IPS-11a (cell line): Measurements from ENCODE around the gene PACS1.

ENCODE experiments used
- H3K4me3 ChIP-seq: one replicate; pipeline ENCODE4 v1.5.1; 2013; ENCODE audit warnings: low read depth, low read length, control low read depth

Gene PACS1

DNA sequence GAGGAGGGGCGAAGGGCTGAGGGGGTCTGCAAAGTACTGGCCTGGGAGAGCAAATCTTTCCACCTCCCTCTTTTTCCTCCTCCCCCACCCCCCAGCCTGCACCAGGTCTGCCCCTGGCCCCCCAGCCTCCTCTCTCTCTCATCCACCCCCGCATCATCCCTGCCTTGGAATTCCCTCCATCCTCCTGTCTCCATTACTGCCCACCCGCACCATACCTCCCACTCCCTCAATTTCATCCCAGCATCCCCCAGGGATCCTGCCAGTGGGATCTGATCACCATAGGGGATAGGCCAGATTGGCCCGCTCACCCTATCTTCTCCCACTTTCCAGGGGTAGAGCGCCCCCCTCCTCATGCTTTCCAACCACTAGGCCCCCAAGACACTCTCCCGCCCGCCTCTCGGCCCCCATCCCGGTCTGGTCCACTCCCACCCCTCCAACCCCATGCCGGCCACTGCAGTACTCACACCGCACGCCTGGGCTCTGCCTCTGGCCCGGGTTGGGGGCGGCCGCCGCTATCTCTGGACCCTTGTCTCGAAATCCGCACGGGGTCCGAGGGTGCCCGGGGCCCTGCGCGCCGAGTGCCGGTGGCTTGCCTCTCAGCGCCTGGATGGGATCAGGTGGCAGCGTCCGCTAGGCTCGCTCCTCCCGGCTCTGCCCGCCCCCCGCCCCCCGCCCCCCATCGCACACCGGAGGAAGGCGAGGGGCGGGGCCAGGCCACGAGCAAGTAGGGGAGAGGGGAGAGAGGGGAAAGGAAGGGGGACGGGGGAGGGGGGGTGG lies 21.3 kb upstream of the PACS1 start, which contains the start of gene GAL3ST3:
Gene GAL3ST3, minus strand, starts transcription at position 615 of the 777 bp plus-strand sequence. CDS start 3,746 bp downstream, outside the sequence.
- H3K4me3 ChIP-seq, result peak within 1 kb of the TSS; percentile 53

DNA sequence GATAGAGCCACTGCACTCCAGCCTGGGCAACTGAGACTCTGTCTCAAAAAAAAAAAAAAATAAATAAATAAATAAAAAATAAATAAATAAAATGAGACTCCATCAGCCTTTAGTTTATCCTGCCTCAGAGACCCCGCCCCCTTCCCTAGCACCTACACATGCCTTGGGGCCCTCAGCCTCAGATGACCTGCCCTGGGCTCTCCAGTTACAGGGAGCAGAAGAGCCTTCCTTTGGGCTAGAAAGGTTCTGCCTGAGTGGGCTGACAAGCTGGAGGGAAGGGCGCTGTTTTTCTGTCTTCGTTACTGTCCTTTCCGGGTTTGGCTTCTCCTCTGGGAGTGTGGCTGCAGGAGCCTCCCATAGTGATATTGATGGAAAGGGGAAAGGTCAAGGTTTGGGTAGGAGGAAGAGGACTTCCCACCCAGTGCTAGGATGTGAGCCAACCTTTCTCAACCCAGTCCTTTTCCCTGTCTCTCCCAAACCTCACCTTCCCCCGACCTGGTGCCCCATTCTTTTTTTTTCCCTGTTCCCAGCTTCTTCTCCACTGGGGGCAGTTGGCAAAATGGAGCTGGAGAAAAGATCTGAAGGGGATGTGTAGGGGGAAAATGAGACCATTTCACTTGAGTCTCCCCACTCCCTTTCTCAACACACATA lies 19.4 kb upstream of the PACS1 start:
- H3K4me3 ChIP-seq, result no peak overlapping the region

DNA sequence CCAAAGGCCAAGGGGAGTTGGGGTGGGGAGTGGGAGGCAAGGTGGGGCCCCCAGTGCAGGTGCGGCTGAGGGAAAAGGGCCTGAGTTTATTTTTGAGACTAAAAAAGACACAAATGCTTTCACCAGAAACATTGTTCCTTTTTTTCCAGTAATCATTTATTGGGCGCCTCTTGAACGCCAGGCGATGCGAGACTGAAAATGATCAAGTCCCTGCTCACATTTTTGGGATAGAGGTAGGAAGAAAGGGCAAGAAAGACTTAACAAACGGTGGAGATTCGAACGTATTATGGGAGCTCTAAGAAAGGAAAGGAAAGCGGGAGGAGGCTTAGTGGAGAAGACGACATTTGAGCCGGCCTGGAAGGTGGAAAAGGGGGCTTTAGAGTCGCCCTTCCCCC lies 18.7 kb upstream of the PACS1 start:
- H3K4me3 ChIP-seq, result peak overlapping the region; percentile 54

DNA sequence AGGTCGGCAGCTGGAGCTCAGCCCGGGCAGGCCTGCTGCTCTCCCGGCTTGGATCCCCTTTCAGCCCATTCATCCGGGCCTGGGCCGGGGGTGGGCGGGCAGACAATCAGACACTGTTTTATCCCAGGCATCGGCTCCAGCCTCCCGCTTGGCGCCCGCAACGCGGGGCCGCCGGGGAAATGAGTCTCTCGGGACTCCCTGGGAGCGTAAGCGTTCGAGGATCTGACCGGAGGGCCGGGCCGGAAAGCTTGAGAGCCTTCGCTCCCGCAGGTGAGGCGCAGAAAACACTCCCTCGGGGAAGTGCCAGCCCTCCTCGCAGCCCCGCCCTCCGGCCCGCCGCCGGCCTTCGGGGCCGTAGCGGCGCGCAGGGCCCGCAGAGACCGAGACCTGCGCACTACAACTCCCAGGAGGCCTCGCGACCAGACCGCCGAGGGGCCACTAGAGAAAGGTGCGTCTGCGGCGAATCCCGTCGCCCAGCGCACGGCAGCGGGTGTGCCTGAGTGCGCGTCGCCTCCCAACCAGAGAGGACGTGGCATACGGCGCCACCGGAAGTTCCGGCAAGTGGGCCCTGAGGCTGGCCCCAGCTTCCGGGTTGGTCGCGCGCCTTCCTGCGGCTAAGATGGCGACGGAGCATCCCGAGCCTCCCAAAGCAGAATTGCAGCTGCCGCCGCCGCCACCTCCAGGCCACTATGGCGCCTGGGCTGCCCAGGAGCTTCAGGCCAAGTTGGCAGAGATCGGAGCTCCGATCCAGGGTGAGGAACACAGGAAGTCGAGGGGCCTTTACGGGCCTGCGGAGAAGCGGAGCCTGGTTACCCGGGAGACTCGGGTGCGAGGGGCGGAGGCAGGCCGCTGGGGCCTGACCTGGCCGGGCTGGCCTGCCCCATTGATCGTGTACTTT lies 18.1 kb upstream of the PACS1 start, which contains the start of gene SF3B2:
Gene SF3B2, plus strand, starts transcription at position 599 of the 898 bp plus-strand sequence. Its CDS starts 21 bp downstream, at position 620.
- peak within 1 kb of the TSS; percentile 90 for H3K4me3 ChIP-seq

DNA sequence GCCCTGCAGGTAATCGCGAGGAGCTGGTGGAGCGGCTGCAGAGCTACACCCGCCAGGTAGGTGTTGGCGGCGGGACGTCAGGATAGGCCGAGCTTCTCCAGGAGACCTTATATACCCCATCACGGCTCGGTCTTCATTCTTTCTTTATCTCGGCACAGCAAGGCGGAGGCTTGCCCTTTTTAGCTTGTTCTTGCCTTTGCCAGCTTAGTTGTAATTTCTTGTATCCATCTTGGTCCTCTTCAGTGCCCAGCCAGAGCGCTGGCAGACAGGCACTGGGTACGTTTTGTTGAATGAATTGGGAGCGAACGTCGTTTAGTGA lies 17.4 kb upstream of the PACS1 start:
- H3K4me3 ChIP-seq, result peak overlapping the region; percentile 90

DNA sequence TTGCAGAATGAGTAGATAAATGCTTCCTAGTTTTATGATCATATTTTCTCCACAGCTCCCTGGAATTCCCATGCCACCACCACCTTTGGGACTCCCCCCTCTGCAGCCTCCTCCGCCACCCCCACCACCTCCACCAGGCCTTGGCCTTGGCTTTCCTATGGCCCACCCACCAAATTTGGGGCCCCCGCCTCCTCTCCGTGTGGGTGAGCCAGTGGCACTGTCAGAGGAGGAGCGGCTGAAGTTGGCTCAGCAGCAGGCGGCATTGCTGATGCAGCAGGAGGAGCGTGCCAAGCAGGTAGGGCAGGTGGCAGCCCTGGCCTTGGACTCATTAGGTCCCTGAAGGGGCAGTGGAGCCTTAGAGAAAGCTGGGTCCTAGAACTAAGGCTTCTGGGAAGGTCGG lies 15.1 kb upstream of the PACS1 start:
- no peak overlapping the region for H3K4me3 ChIP-seq

DNA sequence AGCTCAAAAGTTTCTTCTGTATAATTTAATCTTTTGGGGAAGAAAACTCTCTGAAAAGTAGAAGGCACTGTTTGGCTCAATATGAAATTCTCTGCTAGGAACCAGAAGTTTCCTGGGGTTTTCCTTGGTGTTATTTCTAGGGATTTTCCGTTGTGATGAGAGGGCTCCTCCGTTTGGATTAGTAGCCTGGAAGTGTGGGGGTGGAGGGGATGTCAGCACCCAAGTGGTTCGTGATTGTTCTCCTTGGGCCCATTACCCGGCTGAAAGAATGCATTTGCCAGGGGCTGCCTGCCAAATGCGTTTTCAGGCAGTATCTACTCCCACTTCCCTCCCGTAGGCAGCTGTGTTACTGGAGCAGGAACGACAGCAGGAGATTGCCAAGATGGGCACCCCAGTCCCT lies 13.6 kb upstream of the PACS1 start:
- H3K4me3 ChIP-seq, result no peak overlapping the region

DNA sequence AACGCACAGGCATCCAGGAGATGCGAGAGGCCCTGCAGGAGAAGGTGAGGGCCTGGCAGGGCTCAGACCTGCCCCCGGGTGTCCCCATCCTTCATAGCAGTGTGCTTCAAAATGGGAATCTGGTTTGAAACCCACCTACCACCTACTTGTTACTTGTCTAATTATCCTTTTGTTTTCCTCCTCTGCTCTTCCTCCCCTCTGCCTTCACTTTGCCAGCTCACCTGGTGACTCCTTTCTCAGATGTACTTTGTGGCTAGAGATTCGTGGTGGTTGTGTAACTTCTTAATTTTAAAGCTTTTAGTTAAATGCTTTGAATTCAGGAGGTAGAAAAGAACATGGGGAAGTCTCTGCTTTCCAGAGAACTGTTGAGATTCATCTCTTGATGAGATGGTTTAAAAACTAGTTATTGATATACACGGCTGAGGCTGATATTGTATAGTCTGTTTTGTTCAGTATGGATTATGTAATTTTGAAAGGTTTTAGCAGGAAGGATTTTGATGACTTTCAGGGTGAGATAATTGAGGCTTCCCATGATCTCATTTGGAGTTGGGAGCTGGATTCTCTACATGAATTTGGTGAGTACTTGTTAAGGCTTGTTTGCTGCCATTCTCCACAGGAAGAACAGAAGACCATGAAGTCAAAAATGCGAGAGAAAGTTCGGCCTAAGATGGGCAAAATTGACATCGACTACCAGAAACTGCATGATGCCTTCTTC lies 9.9 kb upstream of the PACS1 start:
- no peak overlapping the region for H3K4me3 ChIP-seq

DNA sequence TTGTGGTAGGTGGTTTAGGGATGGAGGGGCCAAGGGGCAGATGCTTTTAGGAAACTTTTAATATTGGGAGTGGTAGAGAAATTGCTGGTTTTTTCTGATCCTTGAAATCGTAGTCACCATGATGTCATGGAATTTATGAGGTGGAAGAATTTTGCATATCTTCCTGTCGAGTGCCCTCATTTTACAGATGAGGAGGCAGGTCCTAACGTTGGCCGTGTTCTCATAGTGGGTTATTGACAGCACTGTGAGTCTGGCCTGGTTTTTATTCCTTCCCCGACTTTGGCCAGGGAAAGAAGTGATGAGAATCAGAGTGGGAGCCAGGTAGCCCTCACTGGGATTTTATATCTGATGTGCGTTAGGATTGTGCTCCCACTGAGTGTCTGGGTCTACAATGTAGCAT lies 8.8 kb upstream of the PACS1 start:
- no peak overlapping the region for H3K4me3 ChIP-seq

DNA sequence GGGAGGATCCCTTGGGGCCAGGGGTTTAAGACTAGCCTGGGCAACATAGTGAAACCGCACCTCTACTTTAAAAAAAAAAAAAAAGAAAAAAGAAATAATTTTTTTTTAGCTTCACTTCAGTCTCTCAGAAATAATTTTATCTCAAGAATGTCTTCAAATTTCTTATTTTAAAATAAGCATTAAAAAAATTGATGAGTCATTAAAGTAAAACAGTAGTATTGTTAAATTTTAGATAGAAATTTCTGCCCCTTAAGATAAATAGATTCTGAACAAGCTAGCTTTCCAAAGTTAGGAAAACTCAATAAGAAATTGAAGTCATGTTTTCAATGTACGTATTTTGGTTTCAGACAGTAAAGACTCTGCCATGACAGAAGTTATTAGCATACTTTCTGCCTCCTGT lies 7.7 kb upstream of the PACS1 start:
- H3K4me3 ChIP-seq, result no peak overlapping the region

DNA sequence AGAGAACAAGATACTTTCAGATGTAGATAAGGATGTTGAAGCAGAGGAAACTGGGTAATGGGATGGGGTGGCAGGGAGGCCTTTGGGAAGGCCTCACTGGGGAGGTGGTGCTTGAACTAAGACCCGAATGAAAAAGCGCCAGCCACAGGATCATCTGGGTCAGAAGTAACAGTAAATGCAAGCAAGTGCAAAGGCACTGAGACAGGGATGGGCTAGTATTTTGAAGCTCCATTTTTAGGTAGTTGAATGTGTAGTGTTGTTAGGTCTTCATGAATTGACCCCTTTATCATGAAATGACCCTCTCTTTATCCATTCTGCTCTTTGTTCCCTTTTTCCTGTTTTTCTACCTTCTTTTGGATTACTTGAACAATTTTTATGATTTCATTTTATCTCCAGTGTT lies 6.2 kb upstream of the PACS1 start:
- no peak overlapping the region for H3K4me3 ChIP-seq

DNA sequence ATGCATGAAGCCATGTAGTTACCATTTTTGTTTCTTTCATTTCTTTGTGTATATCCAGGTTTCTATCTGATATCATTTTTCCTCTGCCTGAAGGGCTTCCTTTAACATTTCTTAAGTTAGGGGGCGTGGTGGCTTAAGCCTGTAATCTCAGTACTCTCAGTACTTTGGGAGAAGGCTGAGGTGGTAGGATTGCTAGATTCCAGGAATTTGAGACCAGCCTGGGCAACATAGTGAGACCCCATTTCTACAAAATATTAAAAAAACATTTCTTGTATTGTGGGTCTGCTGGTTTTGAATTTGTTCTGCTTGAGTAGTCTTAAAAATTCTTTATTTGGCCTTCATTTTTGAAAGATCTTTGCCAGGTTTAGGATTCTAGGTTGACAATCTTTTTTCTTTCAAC lies 5.5 kb upstream of the PACS1 start:
- H3K4me3 ChIP-seq, result no peak overlapping the region

DNA sequence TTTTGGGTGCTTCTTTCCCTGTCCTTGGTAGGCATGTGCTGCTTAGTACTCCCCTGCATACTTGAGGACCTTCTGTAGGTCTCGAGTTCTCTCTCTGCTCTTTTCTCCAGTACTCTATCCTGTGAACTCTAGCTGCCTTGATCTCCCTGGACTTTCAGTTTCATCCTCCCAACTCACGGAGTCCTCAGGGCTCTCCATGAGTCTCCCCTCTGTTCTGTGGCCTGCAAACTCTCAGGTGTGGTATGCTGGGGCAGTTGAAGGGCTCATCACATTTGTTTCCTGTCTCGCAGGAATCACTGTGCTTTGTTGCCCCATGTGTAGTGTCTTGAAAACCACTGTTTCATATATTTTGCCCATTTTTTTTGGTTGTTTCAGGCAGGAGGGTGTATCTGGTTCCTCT lies 3.3 kb upstream of the PACS1 start:
- H3K4me3 ChIP-seq, result no peak overlapping the region

DNA sequence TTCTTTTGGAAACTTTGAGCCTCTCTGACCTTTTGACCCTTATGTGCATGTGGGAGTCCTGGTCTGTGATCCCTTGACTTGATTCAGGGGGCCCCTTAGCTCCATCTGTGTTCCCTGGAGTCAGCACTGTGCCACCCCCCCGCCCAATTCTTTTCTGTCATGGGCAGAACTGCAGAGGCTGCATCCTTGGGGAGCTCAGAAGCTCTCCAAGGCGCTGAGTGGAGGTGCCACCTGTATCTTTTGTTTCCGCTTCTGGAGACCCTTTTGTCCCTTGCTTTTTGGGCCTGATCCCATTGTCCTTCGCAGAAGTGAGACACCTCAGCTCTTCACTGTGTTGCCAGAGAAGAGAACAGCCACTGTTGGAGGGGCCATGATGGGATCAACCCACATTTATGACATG lies 2.4 kb upstream of the PACS1 start:
- no peak overlapping the region for H3K4me3 ChIP-seq

DNA sequence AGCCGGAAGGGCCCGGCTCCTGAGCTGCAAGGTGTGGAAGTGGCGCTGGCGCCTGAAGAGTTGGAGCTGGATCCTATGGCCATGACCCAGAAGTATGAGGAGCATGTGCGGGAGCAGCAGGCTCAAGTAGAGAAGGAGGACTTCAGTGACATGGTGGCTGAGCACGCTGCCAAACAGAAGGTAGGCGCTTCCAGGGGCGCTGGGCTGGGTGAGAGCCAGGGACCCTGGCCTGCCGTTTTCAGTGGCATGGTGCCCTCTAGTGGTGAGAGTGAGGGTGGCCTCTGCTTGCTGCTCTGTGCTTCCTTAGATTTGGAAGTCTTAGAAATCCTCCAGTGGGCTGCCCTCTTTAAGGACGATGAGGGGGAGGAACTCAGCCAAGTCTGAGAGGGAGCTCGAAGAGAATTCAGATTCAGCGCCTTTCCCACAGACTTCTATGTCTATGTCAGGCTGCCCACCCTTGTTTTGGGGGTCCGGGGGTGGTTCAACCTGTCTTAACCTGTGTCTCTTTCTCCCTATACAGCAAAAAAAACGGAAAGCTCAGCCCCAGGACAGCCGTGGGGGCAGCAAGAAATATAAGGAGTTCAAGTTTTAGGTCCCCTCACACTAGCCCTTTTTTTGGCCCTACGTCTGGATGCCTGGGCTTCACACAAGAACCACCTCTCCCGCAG lies 1.8 kb upstream of the PACS1 start:
- no peak overlapping the region for H3K4me3 ChIP-seq

DNA sequence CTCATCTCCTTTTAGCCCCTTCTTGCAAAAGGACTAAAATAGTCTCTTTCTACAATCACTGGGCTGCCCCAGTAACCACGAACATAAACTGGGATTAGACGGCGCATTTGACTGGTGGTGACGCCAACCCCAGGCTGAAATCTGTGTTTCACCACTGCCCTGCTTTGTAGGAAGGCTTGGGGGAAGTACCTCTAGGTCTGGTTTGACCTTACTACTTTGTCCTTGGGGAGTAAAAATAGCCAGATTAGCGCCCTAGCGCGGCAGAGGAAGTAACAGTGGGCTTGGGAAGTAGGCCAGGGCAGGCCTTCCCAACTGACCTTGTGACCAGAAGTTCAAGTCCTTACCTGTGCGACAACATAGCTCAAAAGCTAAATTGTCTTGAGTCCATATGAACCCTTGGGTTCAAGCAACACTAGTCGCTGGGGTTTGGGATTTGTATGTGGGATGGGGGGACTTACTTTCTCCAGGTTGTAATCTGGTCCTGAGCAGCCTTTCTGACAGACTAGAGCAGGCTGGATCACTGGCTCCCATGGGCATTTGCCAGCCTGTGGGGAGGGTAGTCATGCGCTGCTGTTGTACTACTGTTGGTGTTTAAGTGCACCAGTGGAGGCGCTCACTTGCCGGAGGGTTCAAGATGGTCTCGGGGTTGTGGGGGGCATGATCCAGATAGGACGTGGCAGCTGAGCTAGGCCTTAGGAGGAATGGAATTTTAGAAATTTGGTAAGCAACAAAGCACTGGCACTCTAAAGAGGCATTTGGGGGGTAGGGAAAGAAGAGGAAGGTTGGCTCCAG lies 953 bp upstream of the PACS1 start:
- peak overlapping the region; percentile 25 for H3K4me3 ChIP-seq

DNA sequence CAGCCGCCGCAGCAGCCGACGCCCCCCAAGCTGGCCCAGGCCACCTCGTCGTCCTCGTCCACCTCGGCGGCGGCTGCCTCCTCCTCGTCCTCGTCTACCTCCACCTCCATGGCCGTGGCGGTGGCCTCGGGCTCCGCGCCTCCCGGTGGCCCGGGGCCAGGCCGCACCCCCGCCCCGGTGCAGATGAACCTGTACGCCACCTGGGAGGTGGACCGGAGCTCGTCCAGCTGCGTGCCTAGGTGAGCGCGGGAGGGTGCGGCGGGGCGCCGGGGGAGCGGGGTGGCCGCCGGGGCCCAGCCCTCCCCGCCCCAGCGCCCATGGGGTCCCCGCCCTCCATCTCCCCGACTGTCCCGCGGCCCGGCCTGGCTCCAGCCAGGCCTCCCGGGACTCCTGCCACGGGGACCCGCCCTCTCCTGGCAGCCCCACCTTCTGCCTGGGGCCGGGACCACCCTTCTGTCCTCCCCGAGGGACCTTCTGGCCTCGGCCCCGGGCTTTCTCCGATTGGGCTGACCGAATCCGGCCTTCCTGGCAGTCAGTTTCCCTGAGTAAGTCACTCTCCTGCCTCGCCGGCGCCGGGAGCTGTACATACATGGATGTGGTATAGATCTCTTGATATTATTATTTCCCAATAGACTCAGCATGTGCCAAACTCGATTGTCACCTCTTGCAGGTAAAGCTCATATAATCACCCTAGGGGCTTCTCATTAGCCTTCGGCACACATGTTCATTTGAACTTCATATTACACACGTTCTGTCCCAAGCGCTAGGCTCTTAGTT lies 720 bp downstream of the PACS1 start:
- H3K4me3 ChIP-seq, result peak overlapping the region; percentile 56

DNA sequence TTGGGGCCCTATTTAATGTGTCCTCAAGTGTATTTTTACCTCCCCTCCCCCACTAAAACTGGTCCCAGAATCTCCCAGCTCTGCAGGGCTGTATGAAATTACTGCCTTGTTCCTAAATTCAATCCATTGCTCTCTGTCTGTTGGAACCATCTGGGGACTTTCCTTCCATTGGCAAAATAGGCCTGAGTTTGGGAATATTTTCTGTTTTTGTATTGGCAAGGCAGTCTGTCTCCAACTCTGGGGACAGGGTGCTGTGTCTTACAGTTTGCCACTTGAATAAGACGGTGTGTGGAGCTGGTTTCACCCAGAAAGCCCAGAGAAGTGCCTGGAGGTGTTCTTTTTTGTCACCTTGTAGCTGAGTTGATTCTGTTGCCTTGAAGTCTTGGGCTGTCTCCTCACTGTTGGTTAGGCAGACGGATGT lies 1.3 kb downstream of the PACS1 start:
- peak overlapping the region; percentile 56 for H3K4me3 ChIP-seq

DNA sequence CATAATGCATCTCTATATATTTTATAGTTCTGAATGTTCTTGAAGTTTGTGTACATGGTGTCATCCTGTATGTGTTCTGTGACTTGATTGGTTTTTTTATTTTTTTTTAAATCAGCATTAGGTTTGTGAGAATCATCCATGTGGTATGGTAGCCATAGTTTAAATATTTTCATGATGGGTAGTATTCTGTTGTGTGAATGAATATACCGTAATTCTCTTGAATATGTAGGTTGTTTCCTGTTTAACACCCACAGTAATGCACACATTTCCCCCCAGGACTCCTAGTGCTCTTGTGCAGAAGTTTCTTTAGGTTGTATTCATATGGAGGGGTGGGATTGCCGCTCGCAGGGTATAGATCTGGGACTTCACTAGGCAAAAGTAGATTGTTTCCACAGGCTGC lies 2.0 kb downstream of the PACS1 start:
- H3K4me3 ChIP-seq, result no peak overlapping the region
